ENCODE measurements around the gene OTOGL.

OTOGL gene

DNA sequence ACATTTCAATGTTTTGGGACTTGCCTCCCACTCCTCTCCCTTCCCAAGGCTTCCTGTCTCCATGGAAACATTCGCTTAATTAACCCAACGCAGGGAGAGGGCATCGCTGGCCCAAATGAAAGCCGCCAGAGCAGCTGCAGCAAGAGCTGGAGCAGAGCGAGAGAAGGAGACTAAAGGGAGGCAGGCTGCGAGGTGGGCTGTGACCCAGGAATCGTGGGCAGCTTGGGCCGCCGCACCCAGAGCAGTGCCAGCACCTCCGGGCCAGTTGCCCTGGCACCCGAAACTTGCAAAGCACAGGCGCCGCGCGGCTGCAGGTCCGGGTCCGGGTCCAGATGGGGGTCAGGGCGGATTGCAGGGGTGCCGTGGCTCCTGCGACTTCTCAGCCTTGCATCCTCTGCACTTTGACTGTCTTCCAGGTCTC, 301.2 kb downstream of the OTOGL start:
- DNase-seq = no peak

DNA sequence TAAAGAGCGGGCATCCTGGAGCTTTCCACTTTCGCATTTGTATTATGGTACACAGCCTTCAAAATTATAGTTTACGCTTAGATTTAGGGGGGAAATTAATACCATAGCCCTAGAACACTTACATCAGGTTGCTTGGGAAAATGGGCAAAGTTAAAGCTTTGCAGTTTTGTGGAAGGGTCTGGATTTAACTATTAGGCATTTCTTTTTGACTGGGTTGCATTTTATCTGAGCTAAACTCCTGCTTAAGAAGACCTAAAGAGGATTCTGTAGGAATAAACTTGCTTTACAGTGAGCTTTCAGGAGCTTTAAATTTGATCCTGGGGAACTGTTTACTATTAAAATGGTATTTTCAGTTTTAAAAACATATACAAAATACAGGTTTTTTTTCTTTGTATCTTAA, 301.9 kb downstream of the OTOGL start:
- DNase-seq = no peak

DNA sequence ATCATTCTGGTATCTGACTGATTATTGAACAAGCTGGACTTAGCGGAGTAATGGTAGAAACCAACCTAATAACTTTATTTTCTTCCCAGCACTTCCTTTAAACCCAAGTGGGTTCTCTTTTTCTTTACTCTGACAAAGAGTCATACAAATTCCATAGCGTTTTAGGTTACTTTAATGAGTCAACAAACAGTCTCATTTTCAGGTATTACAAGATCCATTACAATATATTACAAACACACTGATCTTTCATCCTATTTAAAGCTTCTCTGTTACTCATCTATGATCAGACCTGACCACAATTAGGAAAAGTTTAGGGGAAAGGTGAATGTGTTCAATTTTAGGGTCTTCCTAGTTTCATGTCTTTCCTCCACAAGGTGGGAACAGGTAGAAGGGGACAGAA, 305.3 kb downstream of the OTOGL start:
- no peak for DNase-seq

DNA sequence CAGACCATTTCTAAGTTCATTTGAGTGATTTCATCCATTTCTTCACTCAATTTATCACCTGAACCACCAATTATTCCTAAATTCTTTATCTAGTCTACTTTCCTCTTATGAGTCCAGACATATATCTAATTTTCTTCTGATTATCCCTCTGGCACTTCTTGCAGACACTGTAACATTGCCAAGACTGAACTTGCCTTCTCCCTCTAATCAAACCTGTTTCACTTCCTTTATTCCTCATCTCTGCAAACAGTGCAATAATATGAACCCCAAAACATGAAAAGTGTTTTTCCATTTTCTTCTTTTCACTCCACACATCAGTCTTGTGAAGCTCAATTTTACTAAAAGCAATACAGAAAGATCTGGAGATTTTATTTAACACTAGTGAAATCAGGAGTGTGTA, 306.9 kb downstream of the OTOGL start:
- DNase-seq = no peak

- no peak for DNase-seq
These were observed 312.4 kb downstream of the OTOGL start for GRCh38 chr12:80411787-80412186.

DNA sequence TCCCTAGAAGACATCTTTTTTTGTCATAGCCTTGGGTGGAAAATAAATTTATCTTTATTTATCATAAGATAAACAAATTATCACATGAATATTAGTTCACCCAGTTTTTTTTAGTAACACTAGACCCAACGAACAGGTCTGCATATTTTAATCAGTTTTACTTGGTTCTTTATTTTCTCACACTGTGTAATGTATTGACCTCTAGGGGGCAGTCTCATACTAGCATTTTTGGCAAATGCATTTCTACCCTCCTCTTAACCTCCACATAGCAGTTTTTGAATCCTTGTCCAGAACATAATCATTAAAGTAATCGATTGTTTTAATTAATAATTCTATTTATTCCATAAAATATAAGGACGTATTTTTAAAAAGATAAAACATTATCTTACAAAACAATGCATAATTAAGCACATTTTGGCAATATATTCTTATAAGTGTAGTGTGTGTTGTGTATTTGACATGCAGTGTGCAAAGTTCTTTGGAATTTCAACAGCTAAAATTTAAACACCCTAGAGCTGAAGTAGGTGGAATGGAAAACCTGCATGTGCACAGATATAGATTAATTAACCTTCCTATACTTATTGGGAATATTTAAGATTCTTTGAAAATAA, 313.1 kb downstream of the OTOGL start:
- peak; percentile 87 for DNase-seq

DNA sequence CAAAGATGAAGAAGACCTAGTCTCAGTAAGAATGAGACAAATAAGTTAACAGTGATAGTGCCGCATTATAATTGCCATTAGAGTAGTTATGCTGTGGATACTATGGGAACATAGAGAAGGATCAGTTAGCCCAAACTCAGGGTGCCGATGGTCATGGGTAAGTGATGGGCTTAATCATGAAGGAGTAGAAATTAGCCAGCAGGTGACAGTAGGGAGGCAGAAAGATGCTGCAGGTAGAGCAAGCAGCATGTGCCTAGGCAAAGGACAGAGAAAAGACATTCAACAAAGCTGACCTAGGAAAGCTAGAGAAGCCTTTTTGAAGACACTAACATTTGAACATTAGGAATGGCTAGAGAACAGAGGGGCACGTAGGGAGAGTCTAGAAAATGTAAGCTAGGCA, 314.1 kb downstream of the OTOGL start:
- DNase-seq = no peak

- no peak for DNase-seq
These were observed 316.1 kb downstream of the OTOGL start for GRCh38 chr12:80415466-80415865.

GRCh38 chr12:80419644-80420043, 320.3 kb downstream of the OTOGL start:
- DNase-seq = no peak

DNA sequence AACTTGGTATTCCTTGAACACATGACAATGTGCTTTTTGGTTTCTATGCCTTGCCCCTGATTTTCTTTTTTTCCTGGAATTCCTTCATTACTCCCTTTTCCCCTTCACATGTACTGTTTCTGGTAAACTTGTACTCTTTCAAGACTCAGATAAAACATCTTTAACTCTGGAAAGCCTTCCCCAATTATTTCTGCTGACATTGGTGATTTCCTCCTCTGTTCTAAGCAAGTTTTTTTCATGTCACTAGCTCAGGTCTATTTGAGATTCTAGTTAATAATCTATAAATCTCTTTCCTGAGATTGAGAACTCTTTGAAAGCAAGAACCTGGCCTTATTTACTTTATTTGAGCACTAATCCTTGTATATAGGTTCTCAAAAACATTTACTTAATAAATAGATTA, 320.7 kb downstream of the OTOGL start:
- DNase-seq = no peak

DNA sequence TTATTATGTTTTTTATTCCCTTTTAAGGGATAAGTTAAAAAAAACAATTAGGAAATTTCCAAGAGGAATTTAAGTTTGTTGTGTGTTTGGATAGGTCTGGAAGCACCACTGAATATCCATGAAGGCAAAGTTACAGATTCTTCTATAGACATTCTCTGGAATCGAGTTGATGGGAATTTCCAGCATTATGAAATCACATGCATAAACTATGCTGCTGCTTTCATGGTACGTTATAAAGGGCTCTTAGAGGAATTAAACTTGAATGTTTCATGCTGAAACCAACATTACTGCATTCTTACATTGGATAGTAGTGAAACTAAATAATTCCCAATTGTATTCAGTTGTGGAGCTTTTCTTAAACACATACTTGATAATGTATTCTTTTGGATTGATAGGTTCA, 323.2 kb downstream of the OTOGL start:
- DNase-seq = no peak
